Left colon (tissue), 2 donors: Measurements from ENCODE around the gene BRK1. TPM values are rescaled to one million over a fixed set of nuclear protein-coding genes. Genes with fewer than 3 reads are reported as not detected.
A peak's percentile ranks its signal among the peaks of the same experiment; 100 is the strongest.
"Not testable (repeated sequence)": the region's sequence is repeated elsewhere in the genome, so short reads cannot be mapped to it uniquely, and the experiment has no call there.

Source experiments
- ATAC-seq: fragments of 200-7000 bp; cut with Tn5 transposase; one replicate; pipeline ENCODE4 v1.9.1; 2020; ENCODE audit warnings: mild to moderate bottlenecking, moderate library complexity
- DNase-seq, 2 donors: peaks; one replicate each; pipeline ENCODE4 v3.0.0-alpha.2; 2020
- intact Hi-C, 2 donors: fragments of 100-400 bp; cut with DNase I in 1 of 2; cut with micrococcal nuclease in 1 of 2; formaldehyde crosslinking; loops; one replicate each; pipeline versions ENCODE4 v1.11.2 to v1.14.0; 2022; cut with DNase I, micrococcal nuclease
- long read RNA-seq: library from polyadenylated mRNA; unstranded; transcript quantifications from one replicate; pipeline ENCODE4 v2.0.0, GENCODE V29; 2021
- total RNA-seq, 2 donors: library from RNA; stranded (reverse); fragmentation: NEBNext Ultra II Directional; extraction: Animal tissue kit (Norgen Biotek cat#: 25700); gene quantifications; one replicate each; pipeline ENCODE4 v1.2.1, GENCODE V29; 2021
- donor health status: DM: no; HTN: no; CAD: no.
- donor health status: DM: yes; HTN: yes; CAD: no.

BRK1 gene
- total RNA-seq: 10 to 100 TPM; 79.7 to 84.8 TPM
- long read RNA-seq, transcript BRK1-201 (3 exons, 1,233 nt): major isoform, 89 of 96 reads
- long read RNA-seq, partial matches to known transcripts: 1 of 96 reads
- long read RNA-seq, other reads (novel, unspliced or antisense): 6 of 96 reads

- intact Hi-C loops: no loop called here
- ATAC-seq (peak; percentile 99), DNase-seq (peak; percentile 96)
Measured at GRCh38 chr3:10115326-10116137, at the start of gene BRK1. BRK1 (plus strand) TSS chr3:10115675; CDS start chr3:10115702, 27 bp downstream.

GRCh38 chr3:10070077-10070476, 45.4 kb upstream of the BRK1 start:
- intact Hi-C loops, ATAC-seq, DNase-seq: not testable (repeated sequence)

DNA sequence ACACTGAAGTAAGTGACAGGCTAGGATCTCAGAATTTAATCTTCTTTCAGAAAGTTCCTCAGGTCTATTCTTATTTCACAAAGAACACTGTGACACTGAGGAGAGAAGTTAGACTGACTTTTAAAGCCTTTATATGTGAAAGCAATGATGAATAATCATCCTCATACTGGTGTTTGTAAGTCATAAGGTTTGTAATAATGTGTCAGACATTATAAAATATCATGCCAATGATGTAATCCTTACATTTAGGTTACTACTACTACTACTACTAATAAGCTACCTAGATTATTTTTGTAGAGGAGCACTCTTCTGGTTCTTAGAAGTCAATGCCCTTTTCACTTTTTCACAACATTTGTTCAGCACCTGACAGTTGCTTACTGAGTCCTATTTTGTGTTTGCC, 40.8 kb upstream of the BRK1 start:
- DNase-seq (no peak), ATAC-seq (no peak)
- intact Hi-C loops: no loop called here

GRCh38 chr3:10081871-10082270, 33.6 kb upstream of the BRK1 start:
- no peak for ATAC-seq
- DNase-seq: no peak
- intact Hi-C loops: no loop called here

DNA sequence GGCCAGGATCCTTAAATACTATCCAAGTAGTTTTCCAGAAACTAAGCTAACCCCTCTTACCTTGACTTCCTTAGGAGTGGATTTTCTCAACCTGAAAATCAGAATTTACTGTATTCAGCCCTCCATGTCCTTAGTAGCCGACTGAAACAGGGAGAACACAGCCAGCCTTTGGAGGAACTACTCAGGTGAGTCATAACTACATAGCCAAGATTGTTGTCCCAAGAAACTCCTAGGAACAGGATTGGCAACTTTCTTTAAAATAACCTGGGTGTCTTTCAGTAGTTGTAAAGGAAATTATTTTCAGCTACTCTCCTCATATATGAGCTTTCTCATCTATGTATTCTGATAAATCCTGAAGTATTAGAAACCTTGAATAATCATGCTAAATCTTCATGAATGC, 29.7 kb upstream of the BRK1 start:
- ATAC-seq: no peak
- DNase-seq: no peak
- intact Hi-C loops: no loop called here

- DNase-seq (no peak), ATAC-seq (no peak)
- intact Hi-C loops: no loop called here
Measured at GRCh38 chr3:10088256-10088655, 27.2 kb upstream of the BRK1 start.

- ATAC-seq (peak; percentile 92), DNase-seq (no peak)
- intact Hi-C loops: no loop called here
Measured at GRCh38 chr3:10090179-10090578, 25.3 kb upstream of the BRK1 start.

GRCh38 chr3:10090774-10091173, 24.7 kb upstream of the BRK1 start:
- ATAC-seq: not testable (repeated sequence)

DNA sequence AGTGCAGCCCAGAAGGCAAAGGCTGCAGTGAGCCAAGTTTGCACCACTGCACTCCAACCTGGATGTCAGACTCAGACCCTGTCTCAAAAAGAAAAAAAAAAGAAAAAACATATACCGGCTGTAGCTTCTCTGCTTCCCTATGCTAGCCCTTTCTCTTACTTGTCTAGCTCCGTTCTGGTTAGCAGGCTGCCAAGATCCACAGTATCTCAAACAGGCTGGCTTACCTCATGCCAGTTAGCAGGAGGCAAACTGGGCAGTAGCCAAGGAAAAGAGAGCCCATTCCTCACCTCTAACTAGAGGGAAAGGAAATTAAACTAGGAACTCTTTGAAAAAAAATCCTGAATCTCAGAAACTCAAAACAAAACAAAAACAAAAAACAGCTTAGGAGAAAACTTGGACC, 24.1 kb upstream of the BRK1 start:
- intact Hi-C loops, DNase-seq, ATAC-seq: not testable (repeated sequence)

More at GRCh38 chr3:10090774-10091173, 24.7 kb upstream of the BRK1 start:
- intact Hi-C loops, DNase-seq: not testable (repeated sequence)

DNA sequence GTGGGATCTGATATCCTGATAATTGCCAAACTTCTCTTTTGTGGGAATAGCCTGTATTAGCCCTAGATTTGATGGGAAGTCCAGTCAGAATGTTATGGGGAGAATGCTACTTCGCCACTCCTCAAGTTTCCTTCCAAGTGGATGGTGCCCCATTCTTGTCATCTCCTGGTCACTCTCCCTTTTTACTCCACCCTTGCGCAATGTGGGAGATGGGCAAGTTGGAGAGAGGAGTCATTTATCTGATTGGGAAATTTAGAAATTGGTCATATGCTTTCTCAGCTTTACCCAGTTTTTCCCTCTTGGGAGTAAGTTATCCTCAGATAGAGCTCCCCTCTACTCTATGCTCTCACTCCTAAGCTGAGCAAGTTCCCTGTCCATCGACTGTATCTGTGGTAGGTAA, 21.8 kb upstream of the BRK1 start:
- intact Hi-C loops: no loop called here
- ATAC-seq: no peak

GRCh38 chr3:10099041-10099440, 16.4 kb upstream of the BRK1 start:
- no peak for DNase-seq
- intact Hi-C loops: no loop called here
- ATAC-seq: no peak

More for the DNA sequence above, 21.8 kb upstream of the BRK1 start:
- no peak for DNase-seq

GRCh38 chr3:10106919-10107318, 8.6 kb upstream of the BRK1 start:
- intact Hi-C loops: no loop called here
- no peak for DNase-seq
- no peak for ATAC-seq

GRCh38 chr3:10108091-10108490, 7.4 kb upstream of the BRK1 start, which contains the start of gene FANCD2OS:
FANCD2OS (minus strand) TSS chr3:10108255; CDS start chr3:10104774, 3,481 bp downstream.
- no peak for DNase-seq
- intact Hi-C loops: no loop called here
- ATAC-seq: no peak

- ATAC-seq (peak; percentile 45), DNase-seq (peak in 1 of 2 donors; percentile 28)
- intact Hi-C loops: no loop called here
Measured at GRCh38 chr3:10116138-10116460, 624 bp downstream of the BRK1 start.

- intact Hi-C loops: no loop called here
- no peak for ATAC-seq
- DNase-seq: no peak
Measured at GRCh38 chr3:10116928-10117327, 1.5 kb downstream of the BRK1 start.

DNA sequence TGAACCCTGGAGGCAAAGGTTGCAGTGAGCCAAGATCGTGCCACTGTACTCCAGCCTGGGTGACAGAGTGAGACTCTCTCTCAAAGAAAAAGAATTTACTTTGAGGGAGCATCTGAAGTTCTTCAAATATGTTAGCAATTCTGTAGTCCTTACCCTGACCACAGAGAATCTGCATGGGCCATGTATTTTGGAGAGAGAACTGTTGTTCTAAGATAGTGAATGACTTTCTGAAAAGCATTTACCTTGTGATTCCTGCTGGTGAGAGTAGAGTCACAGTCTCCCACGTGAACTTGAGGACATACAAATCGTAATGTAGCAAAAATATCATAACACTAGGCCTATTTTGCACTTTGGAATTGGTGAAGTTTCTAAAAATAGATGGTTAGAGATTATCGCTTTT, 3.9 kb downstream of the BRK1 start:
- no peak for DNase-seq
- ATAC-seq: no peak
- intact Hi-C loops: no loop called here

DNA sequence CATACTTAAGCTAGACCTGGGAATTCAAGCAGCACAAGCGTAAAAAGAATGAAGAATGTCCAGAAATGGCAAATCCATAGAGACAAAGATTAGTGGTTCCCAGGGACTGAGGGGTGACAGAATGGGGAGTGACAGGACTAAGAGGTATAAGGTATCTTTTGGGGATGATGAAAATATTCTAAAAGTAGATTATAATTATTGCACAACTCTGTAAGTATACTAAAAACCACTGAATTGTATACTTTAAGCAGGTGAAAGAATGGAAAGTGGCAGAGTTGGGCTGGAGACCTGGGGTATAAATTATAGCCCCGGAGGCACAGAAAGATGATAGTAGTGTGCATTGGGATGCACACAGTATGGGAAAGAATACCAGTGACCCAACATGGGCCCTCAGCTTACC, 5.6 kb downstream of the BRK1 start:
- intact Hi-C loops: no loop called here
- no peak for DNase-seq
- no peak for ATAC-seq

DNA sequence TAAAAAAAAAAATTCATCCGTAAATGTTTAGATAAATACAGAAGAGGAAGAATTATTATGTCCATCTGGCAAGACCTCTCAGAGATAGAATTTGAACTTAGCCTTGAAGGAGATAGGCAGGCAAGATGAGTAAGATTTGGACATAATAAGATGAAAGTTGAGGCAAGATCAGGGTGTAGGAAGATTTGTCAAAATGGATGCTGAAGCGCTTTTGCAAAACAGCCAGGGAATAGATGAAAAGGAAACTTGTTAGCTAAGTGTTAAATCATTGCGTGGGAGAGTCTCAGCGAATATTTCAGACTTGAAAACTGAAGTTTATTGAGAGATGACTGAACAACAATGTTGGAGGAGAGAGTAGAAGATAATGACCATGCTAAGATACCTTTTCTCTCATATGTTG, 7.2 kb downstream of the BRK1 start:
- ATAC-seq (no peak), DNase-seq (no peak)
- intact Hi-C loops: no loop called here

DNA sequence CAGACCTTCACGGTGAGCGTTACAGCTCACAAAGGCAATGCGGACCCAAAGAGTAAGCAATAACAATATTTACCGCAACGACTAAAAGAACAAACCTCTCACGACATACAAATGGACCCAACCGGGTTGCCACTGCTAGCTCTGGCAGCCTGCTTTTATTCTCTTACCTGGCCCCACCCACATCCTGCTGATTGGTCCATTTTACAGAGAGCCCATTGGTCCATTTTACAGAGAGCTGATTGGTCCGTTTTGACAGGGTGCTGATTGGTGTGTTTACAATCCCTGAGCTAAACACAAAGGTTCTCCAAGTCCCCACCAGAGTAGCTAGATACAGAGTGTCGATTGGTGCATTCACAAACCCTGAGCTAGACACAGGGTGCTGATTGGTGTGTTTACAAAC, 20.4 kb downstream of the BRK1 start:
- DNase-seq, intact Hi-C loops, ATAC-seq: not testable (repeated sequence)

DNA sequence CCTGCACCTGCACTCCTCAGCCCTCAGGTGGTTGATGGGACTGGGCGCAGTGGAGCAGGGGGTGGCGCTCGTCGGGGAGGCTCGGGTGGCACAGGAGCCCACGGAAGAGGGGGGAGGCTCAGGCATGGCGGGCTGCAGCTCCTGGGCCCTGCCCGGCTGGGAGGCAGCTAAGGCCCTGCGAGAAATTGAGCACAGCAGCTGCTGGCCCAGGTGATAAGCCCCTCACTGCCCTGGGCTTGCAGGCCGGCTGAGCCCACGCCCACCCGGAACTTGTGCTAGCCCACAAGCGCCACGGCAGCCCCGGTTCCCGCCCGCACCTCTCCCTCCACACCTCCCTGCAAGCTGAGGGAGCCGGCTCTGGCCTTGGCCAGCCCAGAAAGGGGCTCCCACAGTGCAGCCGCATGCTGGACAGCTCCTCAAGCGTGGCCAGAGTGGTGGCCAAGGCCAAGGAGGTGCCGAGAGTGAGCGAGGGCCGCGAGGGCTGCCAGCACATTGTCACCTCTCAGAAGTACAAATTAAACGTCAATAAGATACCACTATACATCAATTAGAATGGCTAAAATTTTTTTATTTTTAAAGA, 21.0 kb downstream of the BRK1 start:
- ATAC-seq (no peak), DNase-seq (no peak)
- intact Hi-C loops: no loop called here
